Endothelial cell of umbilical vein (primary cell): Measurements from ENCODE around the gene CIZ1. TPM values are rescaled to one million over a fixed set of nuclear protein-coding genes. Genes with fewer than 3 reads are reported as not detected.
A peak's percentile ranks its signal among the peaks of the same experiment; 100 is the strongest.

ENCODE experiments used
- BruUV-seq: library from RNA; stranded (reverse); fragments of 400-500 nt; replicated peaks from 2 replicates; lab custom pipeline; 2021; lab: Mats Ljungman, UMichigan
- CTCF ChIA-PET: fragments of 300-600, 350-600 bp; sonication (Branson Sonifier 250); formaldehyde crosslinking; loops from one replicate; lab custom pipeline; 2021; ENCODE audit warnings: antibody characterized with exemption, inconsistent platforms; lab: Charles Lee
- POLR2A ChIA-PET: fragments of 300-600, 350-600 bp; sonication (Branson Sonifier 250); formaldehyde crosslinking; loops from one replicate; lab custom pipeline; 2021; ENCODE audit warnings: antibody characterized with exemption, inconsistent platforms; lab: Charles Lee
- DNase-seq: peaks from one replicate; pipeline ENCODE4 v3.0.0-alpha.2; 2011; ENCODE audit warnings: low read depth, low spot score
- FAIRE-seq: peaks from 2 replicates; lab custom pipeline; 2011; peaks lifted over from hg19 to GRCh38; lab: Jason Lieb, UNC
- H2AFZ ChIP-seq: 2 replicates; pipeline ENCODE4 v1.6.0; 2012; ENCODE audit warnings: low read depth, low read length, control low read depth, inconsistent platforms
- H3K27ac ChIP-seq: 2 replicates; pipeline ENCODE4 v1.5.1; 2011; ENCODE audit warnings: low read depth, mild to moderate bottlenecking, control low read depth, low read length, moderate library complexity; ENCODE audit not compliant: insufficient read depth
- H3K27me3 ChIP-seq, 2 experiments: 2 replicates each; pipeline versions ENCODE4 v1.6.0 to v1.6.1; 2011; ENCODE audit warnings: low read length in 2 of 2, mixed read lengths in 1 of 2; ENCODE audit not compliant: control insufficient read depth in 2 of 2, insufficient read depth in 2 of 2
- H3K36me3 ChIP-seq, 2 experiments: 2 replicates in 1 of 2; 3 replicates in 1 of 2; pipeline ENCODE4 v1.5.1; 2011; ENCODE audit warnings: low read length in 2 of 2, mild to moderate bottlenecking in 1 of 2, moderate library complexity in 1 of 2; ENCODE audit not compliant: control insufficient read depth in 2 of 2, insufficient read depth in 2 of 2; ENCODE audit errors: extremely low read depth in 1 of 2
- H3K4me1 ChIP-seq: 3 replicates; pipeline ENCODE4 v1.5.1; 2011; ENCODE audit warnings: mild to moderate bottlenecking, low read length; ENCODE audit not compliant: control insufficient read depth, insufficient read depth; ENCODE audit errors: extremely low read depth
- H3K4me2 ChIP-seq: 2 replicates; pipeline ENCODE4 v1.6.1; 2011; ENCODE audit warnings: low read length, control low read depth, mixed read lengths; ENCODE audit not compliant: insufficient read depth
- H3K4me3 ChIP-seq, 3 experiments: fragments of 200-600 bp in 1 of 3; sonication (generic), shearing (Covaris generic) in 1 of 3; replicated peaks in 1 of 3; 2 replicates each; pipeline ENCODE4 v1.5.1; 2011 to 2016; ENCODE audit warnings: control low read depth in 3 of 3, low read length in 3 of 3, mild to moderate bottlenecking in 2 of 3, inconsistent platforms in 1 of 3, low read depth in 1 of 3, moderate library complexity in 1 of 3; ENCODE audit not compliant: insufficient read depth in 1 of 3
- H3K79me2 ChIP-seq: 2 replicates; pipeline ENCODE4 v1.6.0; 2012; ENCODE audit warnings: low read length, inconsistent platforms; ENCODE audit not compliant: control insufficient read depth, insufficient read depth
- H3K9ac ChIP-seq: replicated peaks from 2 replicates; pipeline ENCODE3; 2011; ENCODE audit warnings: low read length, control low read depth; ENCODE audit not compliant: insufficient read depth; ENCODE audit errors: extremely low read depth
- H3K9me1 ChIP-seq: replicated peaks from 3 replicates; pipeline ENCODE4 v1.6.0; 2011; ENCODE audit warnings: mild to moderate bottlenecking, low read length; ENCODE audit not compliant: control insufficient read depth, insufficient read depth; ENCODE audit errors: extremely low read depth
- H3K9me3 ChIP-seq: replicated peaks from 2 replicates; pipeline ENCODE4 v1.5.1; 2012; ENCODE audit warnings: low read length, inconsistent platforms; ENCODE audit not compliant: control insufficient read depth, insufficient read depth
- H4K20me1 ChIP-seq: replicated peaks from 2 replicates; pipeline ENCODE3; 2011; ENCODE audit warnings: mild to moderate bottlenecking, low read length; ENCODE audit not compliant: control insufficient read depth, insufficient read depth; ENCODE audit errors: extremely low read depth
- EZH2 ChIP-seq: IDR thresholded peaks from 2 replicates; pipeline ENCODE4 v1.6.1; 2012; ENCODE audit warnings: borderline replicate concordance, low read depth, mild to moderate bottlenecking, moderate library complexity, low read length, inconsistent platforms; ENCODE audit not compliant: severe bottlenecking
- FOS ChIP-seq: IDR thresholded peaks from 2 replicates; pipeline ENCODE4 v1.6.1; 2011; ENCODE audit warnings: mild to moderate bottlenecking, low read length, moderate library complexity, borderline replicate concordance; ENCODE audit not compliant: insufficient read depth
- GATA2 ChIP-seq: IDR thresholded peaks from 2 replicates; pipeline ENCODE4 v1.7.0; 2011; ENCODE audit warnings: low read depth, mild to moderate bottlenecking, moderate library complexity, mixed read lengths, low read length; ENCODE audit not compliant: insufficient read length, insufficient read depth
- JUN ChIP-seq: IDR thresholded peaks from 2 replicates; pipeline ENCODE4 v1.6.1; 2011; ENCODE audit warnings: borderline replicate concordance, low read depth; ENCODE audit not compliant: insufficient read length, insufficient read depth
- MYC ChIP-seq: IDR thresholded peaks from one replicate; pipeline ENCODE4 v1.6.1; 2011; ENCODE audit warnings: mild to moderate bottlenecking, low read depth, low read length
- POLR2A ChIP-seq: IDR thresholded peaks from 2 replicates; pipeline ENCODE4 v1.6.1; 2012; ENCODE audit warnings: low read depth, mild to moderate bottlenecking, control low read depth, low read length
- POLR2AphosphoS5 ChIP-seq: IDR thresholded peaks from 2 replicates; pipeline ENCODE4 v1.6.1; 2012; ENCODE audit warnings: low read depth, mild to moderate bottlenecking, control low read depth, low read length, moderate library complexity; ENCODE audit not compliant: insufficient read depth
- dilution Hi-C: fragments of 300-500 bp; cut with MboI; formaldehyde crosslinking; loops from one replicate; pipeline ENCODE4 v1.15.0; 2019; ENCODE audit warnings: low sequenced_read_pairs; ENCODE audit not compliant: extremely low pct_ligation_motif_present
- intact Hi-C: fragments of 100-400 bp; cut with micrococcal nuclease; formaldehyde crosslinking; loops from one replicate; pipeline ENCODE4 v1.10.0; 2022
- polyA plus RNA-seq, 4 experiments: library from polyadenylated mRNA; depleted of rRNA in 3 of 4; stranded (reverse) in 3 of 4; unstranded in 1 of 4; fragments of >200 nt; gene quantifications; 2 replicates each; pipeline versions ENCODE4 v1.2.1 to v1.2.3, GENCODE V29; 2011 to 2012; ENCODE audit warnings: missing spikeins in 1 of 4
- total RNA-seq: library from RNA; stranded (reverse); gene quantifications from 2 replicates; pipeline ENCODE4 v1.2.3, GENCODE V29; 2021
- TF ChIP-seq, protein P1 (sequence below): IDR thresholded peaks from 2 replicates; pipeline ENCODE4 v1.6.1; 2011; ENCODE audit not compliant: insufficient read depth, insufficient read length
- TF ChIP-seq, protein P2 (sequence below), 2 donors: IDR thresholded peaks; 1 replicate in 1 of 2; 2 replicates in 1 of 2; pipeline ENCODE4 v1.5.1; 2011; ENCODE audit warnings: low read length in 2 of 2, mild to moderate bottlenecking in 2 of 2, moderate library complexity in 2 of 2, control low read depth in 1 of 2, inconsistent platforms in 1 of 2, low read depth in 1 of 2; ENCODE audit not compliant: insufficient read depth in 1 of 2; ENCODE audit errors: extremely low read depth in 1 of 2

The CIZ1 gene
- total and polyA plus RNA-seq, 2 donors (not counting 3 experiments of a cell fraction or from before 2014, with no cell fraction given): 88.3 to 150 TPM

DNA sequence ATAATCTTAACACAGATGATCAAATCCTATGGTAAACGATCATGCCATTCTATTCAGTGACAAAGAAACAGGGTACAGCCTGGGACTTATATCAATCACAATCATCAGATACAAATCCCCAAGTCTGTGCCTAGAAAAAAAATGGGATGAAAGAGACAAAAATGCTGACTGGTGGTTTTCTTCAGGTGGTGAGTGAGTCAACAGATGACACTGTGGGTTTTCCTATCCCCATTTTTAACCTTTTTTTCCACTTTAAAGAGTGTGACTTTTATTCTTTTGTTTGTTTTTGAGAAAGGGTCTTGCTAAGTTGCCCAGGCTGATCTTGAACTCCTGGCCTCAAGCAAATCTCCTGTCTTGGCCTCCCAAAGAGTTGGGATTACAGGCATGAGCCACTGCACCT is 3.2 kb downstream of the CIZ1 start:
- POLR2A ChIA-PET: no interaction called here
- Histone ChIP-seq H3K79me2 (peaks cover 17% of the 10 kb centered on the region), H2AFZ (no peak overlapping the region), H3K27me3 (no peaks in the 10 kb centered on the region), H3K27ac (no peak overlapping the region), H3K36me3 (peaks cover 7 to 24% of the 10 kb centered on the region in 2 experiments), H4K20me1 (no peaks in the 10 kb centered on the region), H3K4me1 (peaks cover 11% of the 10 kb centered on the region), H3K4me2 (no peak overlapping the region), H3K9me1 (no peaks in the 10 kb centered on the region), H3K9ac (no peak overlapping the region), H3K9me3 (no peaks in the 10 kb centered on the region), H3K4me3 (no peak overlapping the region)
- peak; percentile 8 for FAIRE-seq
- dilution Hi-C loops (no loop called here), intact Hi-C loops (no loop called here)
- CTCF ChIA-PET: no interaction called here
- no peak for TF ChIP-seq JUN
- TF ChIP-seq, protein P1, sequence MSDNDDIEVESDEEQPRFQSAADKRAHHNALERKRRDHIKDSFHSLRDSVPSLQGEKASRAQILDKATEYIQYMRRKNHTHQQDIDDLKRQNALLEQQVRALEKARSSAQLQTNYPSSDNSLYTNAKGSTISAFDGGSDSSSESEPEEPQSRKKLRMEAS: no peak
- no peak for TF ChIP-seq POLR2A
- no peak for TF ChIP-seq MYC
- TF ChIP-seq POLR2AphosphoS5: no peak
- TF ChIP-seq FOS: no peak
- no peak for TF ChIP-seq GATA2
- no peak for TF ChIP-seq EZH2
- DNase-seq: no peak
- no TSS peak for BruUV-seq

DNA sequence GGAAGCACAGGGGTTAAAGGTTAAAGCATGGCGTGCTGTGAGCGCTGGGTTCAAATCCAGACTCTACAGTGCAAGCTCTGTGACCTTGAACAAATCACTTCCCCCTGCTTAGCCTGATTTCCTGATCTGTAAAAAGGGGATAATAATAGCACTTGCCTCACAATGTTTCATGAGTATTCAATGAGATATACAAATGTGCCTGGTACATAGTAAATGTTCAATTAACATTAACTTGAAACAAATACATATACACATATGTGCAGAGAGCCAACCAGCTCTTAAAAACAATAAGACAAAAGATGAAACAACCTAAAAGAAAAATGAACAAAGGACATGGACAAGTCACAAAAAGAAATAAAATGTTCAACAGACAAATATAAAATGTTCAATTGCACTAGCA is 4.0 kb downstream of the CIZ1 start:
- FAIRE-seq (no peak), DNase-seq (no peak)
- Histone ChIP-seq H3K4me3 (no peak overlapping the region), H4K20me1 (no peaks in the 10 kb centered on the region), H3K27ac (no peak overlapping the region), H3K79me2 (peaks cover 17% of the 10 kb centered on the region), H3K36me3 (peaks cover 12 to 29% of the 10 kb centered on the region in 2 experiments), H3K9me1 (no peaks in the 10 kb centered on the region), H3K27me3 (no peaks in the 10 kb centered on the region), H3K4me1 (peaks cover 11% of the 10 kb centered on the region), H2AFZ (no peak overlapping the region), H3K4me2 (no peak overlapping the region), H3K9me3 (no peaks in the 10 kb centered on the region), H3K9ac (no peak overlapping the region)
- dilution Hi-C loops (no loop called here), intact Hi-C loops (no loop called here)
- ChIA-PET CTCF (no interaction called here), POLR2A (no interaction called here)
- TF ChIP-seq JUN: no peak
- TF ChIP-seq MYC: no peak
- no peak for TF ChIP-seq EZH2
- TF ChIP-seq, protein P2, sequence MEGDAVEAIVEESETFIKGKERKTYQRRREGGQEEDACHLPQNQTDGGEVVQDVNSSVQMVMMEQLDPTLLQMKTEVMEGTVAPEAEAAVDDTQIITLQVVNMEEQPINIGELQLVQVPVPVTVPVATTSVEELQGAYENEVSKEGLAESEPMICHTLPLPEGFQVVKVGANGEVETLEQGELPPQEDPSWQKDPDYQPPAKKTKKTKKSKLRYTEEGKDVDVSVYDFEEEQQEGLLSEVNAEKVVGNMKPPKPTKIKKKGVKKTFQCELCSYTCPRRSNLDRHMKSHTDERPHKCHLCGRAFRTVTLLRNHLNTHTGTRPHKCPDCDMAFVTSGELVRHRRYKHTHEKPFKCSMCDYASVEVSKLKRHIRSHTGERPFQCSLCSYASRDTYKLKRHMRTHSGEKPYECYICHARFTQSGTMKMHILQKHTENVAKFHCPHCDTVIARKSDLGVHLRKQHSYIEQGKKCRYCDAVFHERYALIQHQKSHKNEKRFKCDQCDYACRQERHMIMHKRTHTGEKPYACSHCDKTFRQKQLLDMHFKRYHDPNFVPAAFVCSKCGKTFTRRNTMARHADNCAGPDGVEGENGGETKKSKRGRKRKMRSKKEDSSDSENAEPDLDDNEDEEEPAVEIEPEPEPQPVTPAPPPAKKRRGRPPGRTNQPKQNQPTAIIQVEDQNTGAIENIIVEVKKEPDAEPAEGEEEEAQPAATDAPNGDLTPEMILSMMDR (IDR thresholded peaks at IDR 0.05; ENCODE audit: extremely low read depth in 1 of 2, insufficient read depth in 1 of 2, low read depth in 1 of 2, low read length in 2 of 2): no peak
- TF ChIP-seq POLR2AphosphoS5: no peak
- TF ChIP-seq, protein P1: no peak
- no peak for TF ChIP-seq POLR2A
- TF ChIP-seq GATA2: no peak
- TF ChIP-seq FOS: no peak
- no TSS peak for BruUV-seq
